Tibial nerve (tissue), 4 donors: Measurements from ENCODE around the gene TBXAS1. TPM values are rescaled to one million over a fixed set of nuclear protein-coding genes. Genes with fewer than 3 reads are reported as not detected.

Source experiments
- DNase-seq, 2 donors: peaks; one replicate each; pipeline ENCODE4 v3.0.0-alpha.2; 2019; ENCODE audit warnings: low spot score in 2 of 2
- H3K27ac ChIP-seq, 4 donors: fragments of 200-600 bp; sonication (generic) in 3 of 4; one replicate each; pipeline ENCODE4 v1.5.1; 2017 to 2019; ENCODE audit warnings: mild to moderate bottlenecking in 1 of 4
- H3K27me3 ChIP-seq, 2 donors: fragments of 200-600 bp; sonication (generic) in 1 of 2; one replicate each; pipeline versions ENCODE4 v1.5.1 to v1.6.0; 2017 to 2019
- H3K36me3 ChIP-seq, 3 donors: fragments of 200-600 bp; sonication (generic); one replicate each; pipeline ENCODE4 v1.5.1; 2018 to 2019
- H3K4me1 ChIP-seq, 4 donors: fragments of 200-600 bp; sonication (generic) in 3 of 4; one replicate each; pipeline ENCODE4 v1.5.1; 2017 to 2019
- H3K4me3 ChIP-seq, 4 donors: fragments of 200-600 bp; sonication (generic) in 3 of 4; one replicate each; pipeline ENCODE4 v1.5.1; 2017 to 2019; ENCODE audit warnings: mild to moderate bottlenecking in 1 of 4, moderate library complexity in 1 of 4
- H3K9me3 ChIP-seq, 4 donors: fragments of 200-600 bp; sonication (generic) in 3 of 4; one replicate each; pipeline ENCODE4 v1.5.1; 2017 to 2019
- CTCF ChIP-seq, 5 experiments: fragments of 200-600 bp in 3 of 5; fragments of 450-650 bp in 2 of 5; sonication (generic) in 3 of 5; IDR thresholded peaks; one replicate each; pipeline ENCODE4 v1.5.1; 2016 to 2019; ENCODE audit warnings: antibody characterized with exemption in 5 of 5, mild to moderate bottlenecking in 3 of 5, moderate library complexity in 2 of 5
- EP300 ChIP-seq, 2 donors: sonication (generic); formaldehyde crosslinking; IDR thresholded peaks; one replicate each; pipeline ENCODE4 v1.6.1; 2017; ENCODE audit warnings: antibody characterized with exemption in 2 of 2, mild to moderate bottlenecking in 1 of 2
- POLR2A ChIP-seq, 2 donors: fragments of 450-650 bp; IDR thresholded peaks; one replicate each; pipeline ENCODE4 v1.6.1; 2017; ENCODE audit warnings: antibody characterized with exemption in 2 of 2, mild to moderate bottlenecking in 2 of 2, moderate library complexity in 2 of 2
- WGBS, 2 donors: methylation state at CpG; one replicate each; pipeline ENCODE4 v1.1.5; 2018; 5-methylcytosine and 5-hydroxymethylcytosine counted together
- total RNA-seq, 4 donors: library from RNA; depleted of rRNA; stranded (reverse); fragments of >200 nt; gene quantifications; one replicate each; pipeline ENCODE4 v1.1.0, GENCODE V29; 2016

The TBXAS1 gene
- total RNA-seq, 4 donors from 2014 or later, result 19.0 to 80.4 (median 30.5) TPM

- TF ChIP-seq CTCF (IDR thresholded peaks at IDR 0.05) (no peak), POLR2A (IDR thresholded peaks at IDR 0.05) (no peak), EP300 (IDR thresholded peaks at IDR 0.05) (no peak)
- WGBS, 2 donors, result 52 to 54% methylated on average over 10 of the region's 10 CpGs
- no peak for DNase-seq
Observed at GRCh38 chr7:139948587-139949335, 119.7 kb downstream of the TBXAS1 start.

GRCh38 chr7:139949629-139950028, 120.6 kb downstream of the TBXAS1 start:
- H3K36me3 ChIP-seq, result no peaks in the 10 kb centered on the region
- no peaks in the 10 kb centered on the region for H3K4me1 ChIP-seq
- peaks cover 0 to 28% (median 0%) of the 10 kb centered on the region in 4 donors for H3K9me3 ChIP-seq
- H3K4me3 ChIP-seq, result no peak overlapping the region
- H3K27ac ChIP-seq, result no peak overlapping the region
- no peak for DNase-seq
- H3K27me3 ChIP-seq, result no peaks in the 10 kb centered on the region
- TF ChIP-seq EP300 (IDR thresholded peaks at IDR 0.05) (no peak), POLR2A (IDR thresholded peaks at IDR 0.05) (no peak), CTCF (IDR thresholded peaks at IDR 0.05) (no peak)
- 94 to 98% methylated on average over 3 of the region's 3 CpGs for WGBS, 2 donors

More at GRCh38 chr7:139948587-139949335, 119.7 kb downstream of the TBXAS1 start:
- no peak overlapping the region for H3K4me3 ChIP-seq
- H3K27ac ChIP-seq, result no peak overlapping the region
- no peaks in the 10 kb centered on the region for H3K36me3 ChIP-seq
- H3K4me1 ChIP-seq, result no peaks in the 10 kb centered on the region
- H3K9me3 ChIP-seq, result peaks cover 0 to 28% (median 0%) of the 10 kb centered on the region in 4 donors
- H3K27me3 ChIP-seq, result no peaks in the 10 kb centered on the region

GRCh38 chr7:139950881-139951525, 121.9 kb downstream of the TBXAS1 start:
- DNase-seq, result no peak
- peaks cover 0 to 20% (median 0%) of the 10 kb centered on the region in 4 donors for H3K9me3 ChIP-seq
- H3K4me3 ChIP-seq, result no peak overlapping the region
- no peaks in the 10 kb centered on the region for H3K4me1 ChIP-seq
- H3K27ac ChIP-seq, result no peak overlapping the region
- TF ChIP-seq EP300 (IDR thresholded peaks at IDR 0.05), result no peak
- WGBS, 2 donors, result 84 to 93% methylated on average over 9 to 10 of the region's 10 CpGs
- H3K36me3 ChIP-seq, result no peaks in the 10 kb centered on the region
- no peaks in the 10 kb centered on the region for H3K27me3 ChIP-seq

GRCh38 chr7:139953229-139953628, 124.2 kb downstream of the TBXAS1 start:
- Histone ChIP-seq H3K4me1 (no peaks in the 10 kb centered on the region), H3K27ac (no peak overlapping the region), H3K36me3 (no peaks in the 10 kb centered on the region), H3K9me3 (peaks cover 0 to 4% (median 0%) of the 10 kb centered on the region in 4 donors), H3K4me3 (no peak overlapping the region), H3K27me3 (no peaks in the 10 kb centered on the region)
- TF ChIP-seq POLR2A (IDR thresholded peaks at IDR 0.05) (no peak), EP300 (IDR thresholded peaks at IDR 0.05) (no peak), CTCF (IDR thresholded peaks at IDR 0.05) (no peak)
- 75 to 76% methylated on average over 7 of the region's 7 CpGs for WGBS, 2 donors
- DNase-seq, result no peak

- no peaks in the 10 kb centered on the region for H3K27me3 ChIP-seq
- no peaks in the 10 kb centered on the region for H3K36me3 ChIP-seq
- no peak overlapping the region for H3K27ac ChIP-seq
- no peaks in the 10 kb centered on the region for H3K4me1 ChIP-seq
- DNase-seq, result no peak
- WGBS, 2 donors, result 72 to 81% methylated on average over 17 of the region's 17 CpGs
- H3K4me3 ChIP-seq, result no peak overlapping the region
- no peaks in the 10 kb centered on the region for H3K9me3 ChIP-seq
- no peak for TF ChIP-seq POLR2A (IDR thresholded peaks at IDR 0.05)
- TF ChIP-seq EP300 (IDR thresholded peaks at IDR 0.05), result no peak
- TF ChIP-seq CTCF (IDR thresholded peaks at IDR 0.05), result no peak
Observed at GRCh38 chr7:139955109-139955820, 126.2 kb downstream of the TBXAS1 start.
